H9 (cell line): ENCODE results near the gene GPHA2. TPM values are rescaled to one million over a fixed set of nuclear protein-coding genes. Genes with fewer than 3 reads are reported as not detected.
"Not testable (repeated sequence)": the region's sequence is repeated elsewhere in the genome, so short reads cannot be mapped to it uniquely, and the experiment has no call there.

ENCODE experiments used
- DNase-seq: peaks from one replicate; pipeline ENCODE4 v3.0.0-alpha.2; 2017
- H2AFZ ChIP-seq: one replicate; pipeline ENCODE4 v1.6.1; 2013; ENCODE audit warnings: mild to moderate bottlenecking, low read length, control low read depth, moderate library complexity
- H2AK5ac ChIP-seq: 2 replicates; pipeline ENCODE4 v1.6.1; 2013; ENCODE audit warnings: low read length, control low read depth, mixed read lengths; ENCODE audit not compliant: insufficient read length
- H2BK120ac ChIP-seq: one replicate; pipeline ENCODE4 v1.6.1; 2013; ENCODE audit warnings: low read depth, mild to moderate bottlenecking, low read length, control low read depth, inconsistent platforms; ENCODE audit not compliant: poor library complexity, severe bottlenecking
- H2BK12ac ChIP-seq: 2 replicates; pipeline ENCODE4 v1.6.1; 2013; ENCODE audit warnings: low read length, control low read depth, mixed read lengths, low read depth; ENCODE audit not compliant: insufficient read length
- H2BK15ac ChIP-seq: 2 replicates; pipeline ENCODE4 v1.6.1; 2013; ENCODE audit warnings: low read depth, low read length, control low read depth
- H2BK20ac ChIP-seq: one replicate; pipeline ENCODE4 v1.6.1; 2013; ENCODE audit warnings: low read depth, mild to moderate bottlenecking, low read length, control low read depth, inconsistent platforms; ENCODE audit not compliant: poor library complexity, severe bottlenecking
- H2BK5ac ChIP-seq: 2 replicates; pipeline ENCODE4 v1.6.1; 2013; ENCODE audit warnings: low read length, control low read depth, mixed read lengths; ENCODE audit not compliant: insufficient read length
- H3K14ac ChIP-seq: 2 replicates; pipeline ENCODE4 v1.6.1; 2013; ENCODE audit warnings: low read length, control low read depth; ENCODE audit not compliant: insufficient read depth
- H3K18ac ChIP-seq: 2 replicates; pipeline ENCODE4 v1.6.1; 2013; ENCODE audit warnings: low read depth, mild to moderate bottlenecking, mixed read lengths, low read length, control low read depth; ENCODE audit not compliant: insufficient read length
- H3K23ac ChIP-seq: 2 replicates; pipeline ENCODE4 v1.6.1; 2013; ENCODE audit warnings: low read length, control low read depth, mixed read lengths, low read depth; ENCODE audit not compliant: insufficient read length
- H3K23me2 ChIP-seq: 2 replicates; pipeline ENCODE4 v1.6.1; 2013; ENCODE audit warnings: low read depth, mild to moderate bottlenecking, mixed read lengths, low read length, control low read depth; ENCODE audit not compliant: insufficient read length, poor library complexity, severe bottlenecking
- H3K27ac ChIP-seq: 2 replicates; pipeline ENCODE4 v1.5.1; 2013; ENCODE audit warnings: low read length, control low read depth, mixed read lengths, low read depth; ENCODE audit not compliant: insufficient read length
- H3K27me3 ChIP-seq: 2 replicates; pipeline ENCODE4 v1.6.1; 2013; ENCODE audit warnings: low read length, control low read depth, inconsistent platforms; ENCODE audit not compliant: insufficient read depth
- H3K4ac ChIP-seq: 2 replicates; pipeline ENCODE4 v1.6.1; 2013; ENCODE audit warnings: low read depth, mild to moderate bottlenecking, control low read depth, inconsistent platforms, low read length, moderate library complexity
- H3K4me1 ChIP-seq: 2 replicates; pipeline ENCODE4 v1.6.1; 2013; ENCODE audit warnings: low read length, control low read depth, inconsistent platforms; ENCODE audit not compliant: insufficient read depth
- H3K4me2 ChIP-seq: 2 replicates; pipeline ENCODE4 v1.6.1; 2013; ENCODE audit warnings: low read length, control low read depth, mixed read lengths; ENCODE audit not compliant: insufficient read length, insufficient read depth
- H3K56ac ChIP-seq: 2 replicates; pipeline ENCODE4 v1.6.1; 2013; ENCODE audit warnings: low read depth, mild to moderate bottlenecking, mixed read lengths, low read length, control low read depth; ENCODE audit not compliant: insufficient read length
- H3K79me1 ChIP-seq: 2 replicates; pipeline ENCODE4 v1.6.1; 2013; ENCODE audit warnings: low read depth, mild to moderate bottlenecking, moderate library complexity, low read length, control low read depth, inconsistent platforms; ENCODE audit not compliant: insufficient read depth, poor library complexity, severe bottlenecking
- H3K79me2 ChIP-seq: 2 replicates; pipeline ENCODE4 v1.6.1; 2013; ENCODE audit warnings: low read length, control low read depth, inconsistent platforms; ENCODE audit not compliant: insufficient read depth
- H3K9ac ChIP-seq: 2 replicates; pipeline ENCODE4 v1.6.1; 2013; ENCODE audit warnings: low read length, control low read depth, mixed read lengths; ENCODE audit not compliant: insufficient read length; ENCODE audit errors: extremely low read depth
- H3K9me3 ChIP-seq: one replicate; pipeline ENCODE4 v1.6.1; 2013; ENCODE audit warnings: low read depth, low read length, inconsistent platforms; ENCODE audit not compliant: control insufficient read depth
- H3T11ph ChIP-seq: one replicate; pipeline ENCODE4 v1.6.1; 2013; ENCODE audit warnings: mild to moderate bottlenecking, low read length, control low read depth, inconsistent platforms
- H4K20me1 ChIP-seq: one replicate; pipeline ENCODE4 v1.6.1; 2013; ENCODE audit not compliant: control insufficient read depth, insufficient read length, insufficient read depth
- H4K5ac ChIP-seq: 2 replicates; pipeline ENCODE4 v1.6.1; 2013; ENCODE audit warnings: low read depth, mild to moderate bottlenecking, mixed read lengths, low read length, control low read depth; ENCODE audit not compliant: insufficient read length
- H4K8ac ChIP-seq: replicated peaks from 2 replicates; pipeline ENCODE4 v1.6.1; 2013; ENCODE audit warnings: low read length, control low read depth, mixed read lengths, low read depth; ENCODE audit not compliant: insufficient read length
- H4K91ac ChIP-seq: 2 replicates; pipeline ENCODE4 v1.6.1; 2013; ENCODE audit warnings: low read depth, mild to moderate bottlenecking, moderate library complexity, mixed read lengths, low read length, control low read depth; ENCODE audit not compliant: insufficient read length
- H3K27ac Mint-ChIP-seq, 3 experiments: 2 replicates in 2 of 3; 3 replicates in 1 of 3; pipeline ENCODE4 v1.8.0; 2020 to 2021; ENCODE audit warnings: mixed read lengths in 3 of 3, mild to moderate bottlenecking in 1 of 3, moderate library complexity in 1 of 3
- H3K27me3 Mint-ChIP-seq: 2 replicates; pipeline ENCODE4 v1.8.0; 2021; ENCODE audit warnings: low read depth, mild to moderate bottlenecking, moderate library complexity, mixed read lengths
- H3K36me3 Mint-ChIP-seq, 3 experiments: 2 replicates in 2 of 3; 3 replicates in 1 of 3; pipeline ENCODE4 v1.8.0; 2020 to 2021; ENCODE audit warnings: low read depth in 3 of 3, mixed read lengths in 3 of 3; ENCODE audit not compliant: insufficient read depth in 1 of 3
- H3K4me1 Mint-ChIP-seq, 2 experiments: 2 replicates each; pipeline ENCODE4 v1.8.0; 2020; ENCODE audit warnings: mixed read lengths in 2 of 2
- H3K4me3 Mint-ChIP-seq, 2 experiments: 2 replicates in 1 of 2; 3 replicates in 1 of 2; pipeline ENCODE4 v1.8.0; 2020 to 2021; ENCODE audit warnings: mild to moderate bottlenecking in 2 of 2, mixed read lengths in 2 of 2, moderate library complexity in 1 of 2
- H3K9me3 Mint-ChIP-seq, 2 experiments: 2 replicates in 1 of 2; 3 replicates in 1 of 2; pipeline ENCODE4 v1.8.0; 2020; ENCODE audit warnings: mild to moderate bottlenecking in 2 of 2, mixed read lengths in 2 of 2, moderate library complexity in 1 of 2
- WGBS: extraction: QIAGEN DNeasy Blood & Tissue Kit; methylation state at CpG from one replicate; pipeline ENCODE4 v1.1.7; 2013; ENCODE audit warnings: missing lambda C conversion rate, low lambda C conversion rate, mixed read lengths; ENCODE audit not compliant: insufficient read length; ENCODE audit errors: extremely low coverage; 5-methylcytosine and 5-hydroxymethylcytosine counted together
- long read RNA-seq: library from polyadenylated mRNA; unstranded; transcript quantifications from one replicate; pipeline ENCODE4 v2.0.0, GENCODE V29; 2020
- total RNA-seq: library from RNA; stranded (reverse); gene quantifications from 2 replicates; pipeline ENCODE4 v1.2.1, GENCODE V29; 2021
- TF ChIP-seq, protein P1 (sequence below): fragments of 200-600 bp; sonication (generic); conservative IDR thresholded peaks from 3 replicates; pipeline ENCODE4 v1.8.0; 2021; ENCODE audit warnings: antibody characterized with exemption, mild to moderate bottlenecking

GPHA2 gene, protein sequence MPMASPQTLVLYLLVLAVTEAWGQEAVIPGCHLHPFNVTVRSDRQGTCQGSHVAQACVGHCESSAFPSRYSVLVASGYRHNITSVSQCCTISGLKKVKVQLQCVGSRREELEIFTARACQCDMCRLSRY
- 1.3 and 2.1 TPM in 2 replicates for total RNA-seq
- long read RNA-seq, result 0 reads

- Histone ChIP-seq H2AFZ (no peak within 1 kb of the TSS), H2BK5ac (no peak within 1 kb of the TSS), H3K4ac (no peak within 1 kb of the TSS), H3K27me3 (no peaks in the 10 kb centered on the region), H2BK120ac (no peak within 1 kb of the TSS), H2AK5ac (no peak within 1 kb of the TSS), H3K56ac (no peak within 1 kb of the TSS), H3K18ac (no peak within 1 kb of the TSS), H4K5ac (no peak within 1 kb of the TSS), H3K79me1 (no peaks in the 10 kb centered on the region), H3K9ac (no peak within 1 kb of the TSS), H4K20me1 (no peaks in the 10 kb centered on the region), H3K23me2 (peaks cover 4% of the 10 kb centered on the region), H3K23ac (no peak within 1 kb of the TSS), H3K14ac (no peak within 1 kb of the TSS; the same call in 1 of the 2 replicates), H2BK12ac (no peak within 1 kb of the TSS), H2BK20ac (no peak within 1 kb of the TSS), H3K79me2 (no peaks in the 10 kb centered on the region), H3K27ac (no peak within 1 kb of the TSS), H3K4me1 (peaks cover 7% of the 10 kb centered on the region; the same call in 1 of the 2 replicates), H2BK15ac (no peak within 1 kb of the TSS), H3K4me2 (peak within 1 kb of the TSS; percentile 34), H4K8ac (no peak within 1 kb of the TSS), H3T11ph (no peak within 1 kb of the TSS), H4K91ac (no peak within 1 kb of the TSS), H3K9me3 (no peaks in the 10 kb centered on the region)
- no CpG with 5 or more reads among the region's 14 CpGs for WGBS
- H3K9me3 Mint-ChIP-seq, result no peaks in the 10 kb centered on the region
- H3K27ac Mint-ChIP-seq, result peak within 1 kb of the TSS in 2 of 3 experiments; percentile 88 to 94; a peak in 4 of 7 replicates
- peaks cover 0 to 4% (median 0%) of the 10 kb centered on the region in 3 experiments; a peak in 2 of 7 replicates for H3K36me3 Mint-ChIP-seq
- DNase-seq, result peak; percentile 91
- H3K27me3 Mint-ChIP-seq, result peaks cover 9% of the 10 kb centered on the region
- peaks cover 21 to 51% of the 10 kb centered on the region in 2 experiments for H3K4me1 Mint-ChIP-seq
- H3K4me3 Mint-ChIP-seq, result peak within 1 kb of the TSS in 1 of 2 experiments; percentile 42; a peak in 4 of 5 replicates
- TF ChIP-seq, protein P1, sequence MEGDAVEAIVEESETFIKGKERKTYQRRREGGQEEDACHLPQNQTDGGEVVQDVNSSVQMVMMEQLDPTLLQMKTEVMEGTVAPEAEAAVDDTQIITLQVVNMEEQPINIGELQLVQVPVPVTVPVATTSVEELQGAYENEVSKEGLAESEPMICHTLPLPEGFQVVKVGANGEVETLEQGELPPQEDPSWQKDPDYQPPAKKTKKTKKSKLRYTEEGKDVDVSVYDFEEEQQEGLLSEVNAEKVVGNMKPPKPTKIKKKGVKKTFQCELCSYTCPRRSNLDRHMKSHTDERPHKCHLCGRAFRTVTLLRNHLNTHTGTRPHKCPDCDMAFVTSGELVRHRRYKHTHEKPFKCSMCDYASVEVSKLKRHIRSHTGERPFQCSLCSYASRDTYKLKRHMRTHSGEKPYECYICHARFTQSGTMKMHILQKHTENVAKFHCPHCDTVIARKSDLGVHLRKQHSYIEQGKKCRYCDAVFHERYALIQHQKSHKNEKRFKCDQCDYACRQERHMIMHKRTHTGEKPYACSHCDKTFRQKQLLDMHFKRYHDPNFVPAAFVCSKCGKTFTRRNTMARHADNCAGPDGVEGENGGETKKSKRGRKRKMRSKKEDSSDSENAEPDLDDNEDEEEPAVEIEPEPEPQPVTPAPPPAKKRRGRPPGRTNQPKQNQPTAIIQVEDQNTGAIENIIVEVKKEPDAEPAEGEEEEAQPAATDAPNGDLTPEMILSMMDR, result 0 out of 3 replicates have a peak, but pooled peaks have one; percentile 15
Observed at GRCh38 chr11:64935359-64936081, at the start of gene GPHA2. Gene GPHA2 (minus strand): TSS chr11:64935893. CDS start chr11:64935460, 433 bp downstream.

GRCh38 chr11:64983339-64983738 is 47.6 kb upstream of the GPHA2 start:
- not testable (repeated sequence) for H4K5ac ChIP-seq, H3K14ac ChIP-seq, H3K27ac ChIP-seq, H3K4me1 Mint-ChIP-seq, H3K27me3 ChIP-seq, H4K20me1 ChIP-seq, H3T11ph ChIP-seq, H3K4me3 Mint-ChIP-seq, DNase-seq, H4K91ac ChIP-seq, H2BK20ac ChIP-seq, H4K8ac ChIP-seq, H3K36me3 Mint-ChIP-seq, H3K27me3 Mint-ChIP-seq, H3K9me3 Mint-ChIP-seq, H2BK5ac ChIP-seq, H3K79me2 ChIP-seq, H2BK12ac ChIP-seq, H2BK120ac ChIP-seq, H3K56ac ChIP-seq, H3K4ac ChIP-seq, H2BK15ac ChIP-seq, H3K27ac Mint-ChIP-seq, H3K18ac ChIP-seq, H3K9me3 ChIP-seq, H3K4me2 ChIP-seq, H3K23ac ChIP-seq, H3K4me1 ChIP-seq, H2AFZ ChIP-seq, H3K9ac ChIP-seq, H2AK5ac ChIP-seq, H3K79me1 ChIP-seq, H3K23me2 ChIP-seq
- WGBS, result no CpG with 5 or more reads among the region's 5 CpGs
